ENCODE results near the gene DCAF5. TPM values are rescaled to one million over a fixed set of nuclear protein-coding genes. Genes with fewer than 3 reads are reported as not detected.

The DCAF5 gene
- total and polyA plus RNA-seq, 2 of the 8 experiments (the other 6 are each of a cell fraction or from before 2014, with no cell fraction given) = 24.3 to 31.0 TPM

Small RNA genes within 50 kb of the gene (small RNA-seq; reads per million reads assigned to genes)
- not detected for gene RF00019 (ENCODE audit: insufficient read depth)
- not detected for gene RPS29P1 (ENCODE audit: insufficient read depth)

Other genes with a start within 250 kb of the DCAF5 start
- 253 and 262 TPM in 2 replicates for gene ACTN1, start 173.8 kb downstream of the DCAF5 start, total RNA-seq (2021; fragmentation: NEBNext Ultra II Directional; extraction: Animal tissue kit (Norgen Biotek cat#: 25700))
- gene ACTN1, start 173.8 kb downstream of the DCAF5 start, polyA plus RNA-seq (2011; rRNA removed) = 236 and 302 TPM in 2 replicates
- gene EXD2, start 38.4 kb upstream of the DCAF5 start, total RNA-seq (2021; fragmentation: NEBNext Ultra II Directional; extraction: Animal tissue kit (Norgen Biotek cat#: 25700)) = 20.3 and 25.9 TPM in 2 replicates
- gene EXD2, start 38.4 kb upstream of the DCAF5 start, polyA plus RNA-seq (2011; rRNA removed) = 8.7 and 11.9 TPM in 2 replicates
- 6.0 and 6.3 TPM in 2 replicates for gene GALNT16, start 107.0 kb upstream of the DCAF5 start, total RNA-seq (2021; fragmentation: NEBNext Ultra II Directional; extraction: Animal tissue kit (Norgen Biotek cat#: 25700))
- gene GALNT16, start 107.0 kb upstream of the DCAF5 start, polyA plus RNA-seq (2011; rRNA removed) = 5.4 and 5.9 TPM in 2 replicates
- gene ERH, start 245.2 kb upstream of the DCAF5 start, total RNA-seq (2021; fragmentation: NEBNext Ultra II Directional; extraction: Animal tissue kit (Norgen Biotek cat#: 25700)) = 447 and 454 TPM in 2 replicates
- 157 and 329 TPM in 2 replicates for gene ERH, start 245.2 kb upstream of the DCAF5 start, polyA plus RNA-seq (2011; rRNA removed)
- gene SLC39A9, start 245.6 kb upstream of the DCAF5 start, total RNA-seq (2021; fragmentation: NEBNext Ultra II Directional; extraction: Animal tissue kit (Norgen Biotek cat#: 25700)) = 43.8 and 44.2 TPM in 2 replicates
- gene SLC39A9, start 245.6 kb upstream of the DCAF5 start, polyA plus RNA-seq (2011; rRNA removed) = 26.6 and 31.0 TPM in 2 replicates